Measurements from ENCODE around the gene TEX2. TPM values are rescaled to one million over a fixed set of nuclear protein-coding genes. Genes with fewer than 3 reads are reported as not detected.
A peak's percentile ranks its signal among the peaks of the same experiment; 100 is the strongest.
"Not testable (repeated sequence)": the region's sequence is repeated elsewhere in the genome, so short reads cannot be mapped to it uniquely, and the experiment has no call there.

Gene TEX2
- total and polyA plus RNA-seq, 2 of the 13 experiments (the other 11 are each of a cell fraction or from before 2014, with no cell fraction given): 21.4 to 37.7 TPM

DNA sequence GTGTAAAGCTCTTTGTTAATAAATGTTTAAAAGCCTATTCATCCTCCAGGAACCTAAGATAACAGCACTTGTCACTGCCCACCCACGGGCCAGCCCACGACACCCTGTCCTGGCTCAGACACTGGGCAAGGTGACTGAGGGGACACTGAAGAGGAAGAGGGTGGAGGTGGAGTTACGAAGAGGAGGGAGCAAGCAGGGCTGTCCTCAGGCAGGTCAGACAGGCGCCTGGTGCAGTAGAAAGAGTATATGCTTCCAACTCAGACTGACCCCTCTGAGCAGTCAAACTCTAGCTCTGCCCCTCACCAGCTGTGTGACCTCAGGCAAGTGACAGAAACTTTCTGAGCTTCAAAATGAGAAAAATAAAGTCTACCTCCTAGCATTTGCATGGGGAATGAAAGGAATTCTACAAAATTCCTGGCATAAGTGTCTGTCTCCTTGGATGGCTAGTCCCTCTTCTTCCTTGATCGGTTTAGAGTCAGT lies 22.8 kb downstream of the TEX2 start:
- no peak overlapping the region for H3K4me3 ChIP-seq (replicated peaks in 1 of 3; ENCODE audit: insufficient read depth in 1 of 3, low read depth in 2 of 3, low read length in 3 of 3)
- no peaks in the 10 kb centered on the region for H3K27me3 ChIP-seq (ENCODE audit: control insufficient read depth in 1 of 2, insufficient read depth in 2 of 2, low read length in 2 of 2)
- ChIA-PET CTCF (ENCODE audit: low intra/inter-chr PET ratio, low total read pairs) (no interaction called here), POLR2A (interaction anchor here (1.4 to 2.4 kb wide), 3 partner anchors 24 to 265 kb away, joined by 3 to 8 read pairs (median 3); partner anchors contain the start of gene DDX5)
- ATAC-seq: peak; percentile 57
- no peaks in the 10 kb centered on the region; a peak in 1 of 5 replicates for H3K36me3 ChIP-seq (replicated peaks in 1 of 2; ENCODE audit: control insufficient read depth in 1 of 2, insufficient read depth in 2 of 2, low read length in 2 of 2)
- no peak for DNase-seq (ENCODE audit: low spot score)
- TF ChIP-seq, protein P1, sequence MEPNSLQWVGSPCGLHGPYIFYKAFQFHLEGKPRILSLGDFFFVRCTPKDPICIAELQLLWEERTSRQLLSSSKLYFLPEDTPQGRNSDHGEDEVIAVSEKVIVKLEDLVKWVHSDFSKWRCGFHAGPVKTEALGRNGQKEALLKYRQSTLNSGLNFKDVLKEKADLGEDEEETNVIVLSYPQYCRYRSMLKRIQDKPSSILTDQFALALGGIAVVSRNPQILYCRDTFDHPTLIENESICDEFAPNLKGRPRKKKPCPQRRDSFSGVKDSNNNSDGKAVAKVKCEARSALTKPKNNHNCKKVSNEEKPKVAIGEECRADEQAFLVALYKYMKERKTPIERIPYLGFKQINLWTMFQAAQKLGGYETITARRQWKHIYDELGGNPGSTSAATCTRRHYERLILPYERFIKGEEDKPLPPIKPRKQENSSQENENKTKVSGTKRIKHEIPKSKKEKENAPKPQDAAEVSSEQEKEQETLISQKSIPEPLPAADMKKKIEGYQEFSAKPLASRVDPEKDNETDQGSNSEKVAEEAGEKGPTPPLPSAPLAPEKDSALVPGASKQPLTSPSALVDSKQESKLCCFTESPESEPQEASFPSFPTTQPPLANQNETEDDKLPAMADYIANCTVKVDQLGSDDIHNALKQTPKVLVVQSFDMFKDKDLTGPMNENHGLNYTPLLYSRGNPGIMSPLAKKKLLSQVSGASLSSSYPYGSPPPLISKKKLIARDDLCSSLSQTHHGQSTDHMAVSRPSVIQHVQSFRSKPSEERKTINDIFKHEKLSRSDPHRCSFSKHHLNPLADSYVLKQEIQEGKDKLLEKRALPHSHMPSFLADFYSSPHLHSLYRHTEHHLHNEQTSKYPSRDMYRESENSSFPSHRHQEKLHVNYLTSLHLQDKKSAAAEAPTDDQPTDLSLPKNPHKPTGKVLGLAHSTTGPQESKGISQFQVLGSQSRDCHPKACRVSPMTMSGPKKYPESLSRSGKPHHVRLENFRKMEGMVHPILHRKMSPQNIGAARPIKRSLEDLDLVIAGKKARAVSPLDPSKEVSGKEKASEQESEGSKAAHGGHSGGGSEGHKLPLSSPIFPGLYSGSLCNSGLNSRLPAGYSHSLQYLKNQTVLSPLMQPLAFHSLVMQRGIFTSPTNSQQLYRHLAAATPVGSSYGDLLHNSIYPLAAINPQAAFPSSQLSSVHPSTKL (CRISPR knock-in tag; IDR thresholded peaks at IDR 0.05): no peak
- peak; percentile 62 for TF ChIP-seq ZNF768 (CRISPR knock-in tag; IDR thresholded peaks at IDR 0.05)
- H3K9me3 ChIP-seq (ENCODE audit: low read length): no peaks in the 10 kb centered on the region
- 71% methylated on average over 5 of the region's 5 CpGs for WGBS (ENCODE audit: low lambda C conversion rate)
- peaks cover 26% of the 10 kb centered on the region for H3K4me1 ChIP-seq (ENCODE audit: insufficient read depth, low read length)
- no peaks in the 10 kb centered on the region for H4K20me1 ChIP-seq (ENCODE audit: insufficient read depth, low read length)
- intact Hi-C loops (cut with micrococcal nuclease; ENCODE audit: unreplicated experiment): loop anchor here (2.0 kb wide), 1 partner anchor 24 kb away; no protein-coding TSS in a partner anchor
- H2AFZ ChIP-seq (ENCODE audit: low read length): no peak overlapping the region
- peaks cover 60% of the 10 kb centered on the region for H3K79me2 ChIP-seq (ENCODE audit: insufficient read depth, low read length)
- H3K27ac ChIP-seq (ENCODE audit: extremely low read length, insufficient read depth, low read length): peak overlapping the region; percentile 7
- no TSS peak for BruUV-seq (replicated peaks)
- in situ Hi-C loops (cut with HindIII; ENCODE audit: extremely low pct_ligation_motif_present, low pct_unique_long_range_greater_than_20kb): no loop called here
- 0 out of 2 replicates have a peak overlapping the region, but pooled peaks have one; percentile 7 for H3K9ac ChIP-seq (ENCODE audit: insufficient read depth, low read depth, low read length)
- no peak overlapping the region for H3K4me2 ChIP-seq (ENCODE audit: low read depth, low read length)
- FAIRE-seq: no peak

DNA sequence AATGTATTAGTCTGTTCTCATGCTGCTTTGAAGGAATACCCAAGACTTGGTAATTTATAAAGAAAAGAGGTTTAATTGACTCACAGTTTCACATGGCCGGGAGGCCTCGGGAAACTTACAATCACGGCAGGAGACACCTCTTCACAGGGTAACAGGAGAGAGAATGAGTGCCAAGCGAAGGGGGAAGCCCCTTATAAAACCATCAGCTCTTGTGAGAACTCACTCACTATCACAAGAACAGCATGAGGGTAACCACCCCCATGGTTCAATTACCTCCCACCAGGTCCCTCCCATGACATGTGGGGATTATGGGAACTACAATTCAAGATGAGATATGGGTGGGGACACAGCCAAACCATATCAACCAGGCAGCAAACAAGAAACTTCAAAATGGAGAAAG lies 24.6 kb downstream of the TEX2 start:
- H3K27me3 ChIP-seq (ENCODE audit: control insufficient read depth in 1 of 2, insufficient read depth in 2 of 2, low read length in 2 of 2); H4K20me1 ChIP-seq (ENCODE audit: insufficient read depth, low read length); H3K36me3 ChIP-seq (replicated peaks in 1 of 2; ENCODE audit: control insufficient read depth in 1 of 2, insufficient read depth in 2 of 2, low read length in 2 of 2); DNase-seq (ENCODE audit: low spot score); H2AFZ ChIP-seq (ENCODE audit: low read length); FAIRE-seq; intact Hi-C loops (cut with micrococcal nuclease; ENCODE audit: unreplicated experiment); H3K4me3 ChIP-seq (replicated peaks in 1 of 3; ENCODE audit: insufficient read depth in 1 of 3, low read depth in 2 of 3, low read length in 3 of 3); H3K9ac ChIP-seq (ENCODE audit: insufficient read depth, low read depth, low read length); H3K9me3 ChIP-seq (ENCODE audit: low read length); H3K4me2 ChIP-seq (ENCODE audit: low read depth, low read length); ATAC-seq; in situ Hi-C loops (cut with HindIII; ENCODE audit: extremely low pct_ligation_motif_present, low pct_unique_long_range_greater_than_20kb); CTCF ChIA-PET (ENCODE audit: low intra/inter-chr PET ratio, low total read pairs); BruUV-seq (replicated peaks); H3K27ac ChIP-seq (ENCODE audit: extremely low read length, insufficient read depth, low read length): not testable (repeated sequence)
- peaks cover 61% of the 10 kb centered on the region for H3K79me2 ChIP-seq (ENCODE audit: insufficient read depth, low read length)
- H3K4me1 ChIP-seq (ENCODE audit: insufficient read depth, low read length): peaks cover 14% of the 10 kb centered on the region
- POLR2A ChIA-PET: interaction anchor here (1.3 kb wide), 1 partner anchor 93 kb away, joined by 3 read pairs; no protein-coding TSS in a partner anchor
- WGBS (ENCODE audit: low lambda C conversion rate): 95% methylated on average over 4 of the region's 4 CpGs

Data from HepG2 (cell line).